Fibroblast of skin of right quadriceps (primary cell): ENCODE measurements around the gene ALPK3.
"Not testable (repeated sequence)": the region's sequence is repeated elsewhere in the genome, so short reads cannot be mapped to it uniquely, and the experiment has no call there.

ENCODE experiments used
- DNase-seq: peaks from one replicate; pipeline ENCODE4 v3.0.0-alpha.2; 2013

ALPK3 gene

GRCh38 chr15:84855136-84855535, 38.0 kb downstream of the ALPK3 start:
- no peak for DNase-seq

DNA sequence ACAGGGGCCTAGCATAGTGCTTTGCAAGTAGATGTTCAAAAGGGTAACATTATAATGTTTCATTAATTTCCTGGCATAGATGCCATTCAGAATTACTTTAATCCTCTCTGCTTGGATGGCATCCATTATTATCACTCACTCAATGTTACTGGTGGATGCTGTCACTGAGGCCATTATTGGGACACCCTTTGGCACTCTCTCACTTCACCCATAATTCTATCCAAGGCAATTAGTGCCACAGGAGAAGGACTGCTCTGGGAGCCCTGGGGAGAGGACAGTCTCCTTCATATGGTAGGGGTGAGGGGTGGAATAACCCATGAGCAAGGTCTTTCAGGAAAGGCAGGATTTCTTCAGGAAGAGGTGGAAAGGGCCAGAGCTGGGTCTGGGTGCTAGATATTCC, 38.6 kb downstream of the ALPK3 start:
- no peak for DNase-seq

DNA sequence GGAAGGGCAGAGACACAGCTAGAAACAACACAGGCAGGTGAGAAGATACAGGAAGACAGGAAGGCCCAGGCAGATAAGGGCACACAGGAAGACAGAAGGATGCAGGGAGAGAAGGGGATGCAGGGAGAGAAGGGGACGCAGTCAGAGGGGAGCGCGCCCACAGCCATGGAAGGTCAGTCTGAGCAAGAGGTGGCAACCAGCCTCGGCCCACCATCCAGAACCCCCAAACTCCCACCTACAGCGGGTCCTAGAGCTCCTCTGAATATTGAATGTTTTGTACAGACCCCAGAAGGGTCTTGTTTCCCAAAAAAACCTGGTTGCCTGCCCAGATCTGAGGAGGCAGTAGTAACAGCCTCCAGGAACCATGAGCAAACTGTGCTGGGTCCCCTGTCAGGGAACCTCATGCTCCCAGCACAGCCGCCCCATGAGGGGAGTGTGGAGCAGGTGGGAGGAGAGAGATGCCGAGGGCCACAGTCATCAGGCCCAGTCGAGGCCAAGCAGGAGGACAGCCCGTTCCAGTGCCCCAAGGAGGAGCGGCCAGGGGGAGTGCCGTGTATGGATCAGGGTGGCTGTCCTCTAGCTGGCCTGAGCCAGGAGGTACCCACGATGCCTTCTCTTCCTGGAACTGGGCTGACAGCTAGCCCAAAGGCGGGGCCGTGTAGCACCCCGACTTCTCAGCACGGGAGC, 39.7 kb downstream of the ALPK3 start:
- DNase-seq, result no peak

GRCh38 chr15:84857418-84858004, 40.4 kb downstream of the ALPK3 start:
- no peak for DNase-seq

DNA sequence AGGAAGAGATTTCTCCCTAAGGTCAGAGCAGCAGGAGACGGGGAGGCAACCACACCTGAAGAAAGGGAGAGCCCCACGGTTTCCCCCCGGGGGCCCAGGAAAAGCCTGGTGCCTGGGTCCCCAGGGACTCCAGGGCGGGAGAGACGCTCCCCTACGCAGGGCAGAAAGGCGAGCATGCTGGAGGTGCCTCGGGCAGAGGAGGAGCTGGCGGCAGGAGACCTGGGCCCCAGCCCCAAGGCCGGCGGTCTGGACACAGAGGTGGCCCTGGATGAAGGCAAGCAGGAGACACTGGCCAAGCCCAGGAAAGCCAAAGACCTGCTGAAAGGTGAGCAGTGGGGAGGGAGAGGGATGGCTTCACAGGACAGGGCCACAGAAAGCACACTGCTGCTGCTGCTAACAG, 41.1 kb downstream of the ALPK3 start:
- DNase-seq, result no peak

DNA sequence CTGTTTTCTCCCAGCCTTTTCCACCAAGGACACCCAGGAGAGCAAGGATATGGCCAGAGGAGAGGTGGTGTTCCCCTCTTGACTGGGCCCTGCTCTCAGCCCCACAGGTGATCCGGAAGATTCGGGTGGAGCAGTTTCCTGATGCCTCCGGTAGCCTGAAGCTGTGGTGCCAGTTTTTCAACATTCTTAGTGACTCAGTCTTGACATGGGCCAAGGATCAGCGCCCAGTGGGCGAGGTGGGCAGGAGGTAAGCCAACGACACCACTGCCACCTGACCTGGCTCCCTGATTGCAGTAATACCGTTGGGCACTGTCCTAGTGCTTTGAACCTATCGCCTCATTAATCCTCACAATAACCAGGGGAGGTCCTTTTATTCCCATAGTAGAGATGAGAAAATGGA, 42.0 kb downstream of the ALPK3 start:
- DNase-seq, result no peak

DNA sequence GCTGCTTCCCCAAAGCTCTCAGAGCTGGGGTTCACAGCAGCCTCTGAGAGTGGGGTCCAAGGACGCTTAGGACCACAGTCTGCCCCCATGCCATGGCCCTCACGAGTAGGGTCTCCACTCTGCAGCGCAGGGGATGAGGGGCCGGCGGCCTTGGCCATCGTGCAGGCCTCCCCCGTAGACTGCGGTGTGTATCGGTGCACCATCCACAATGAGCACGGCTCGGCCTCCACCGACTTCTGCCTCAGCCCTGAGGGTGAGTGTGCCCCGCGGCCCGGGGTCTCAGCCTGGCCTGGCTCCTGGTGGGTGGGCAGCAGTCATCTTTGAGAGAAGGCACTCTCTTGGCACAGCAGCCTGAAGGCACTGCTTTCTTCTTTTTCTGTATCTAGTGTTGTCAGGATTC, 42.5 kb downstream of the ALPK3 start:
- no peak for DNase-seq

- DNase-seq, result no peak
Measured at GRCh38 chr15:84861781-84862180, 44.6 kb downstream of the ALPK3 start.

DNA sequence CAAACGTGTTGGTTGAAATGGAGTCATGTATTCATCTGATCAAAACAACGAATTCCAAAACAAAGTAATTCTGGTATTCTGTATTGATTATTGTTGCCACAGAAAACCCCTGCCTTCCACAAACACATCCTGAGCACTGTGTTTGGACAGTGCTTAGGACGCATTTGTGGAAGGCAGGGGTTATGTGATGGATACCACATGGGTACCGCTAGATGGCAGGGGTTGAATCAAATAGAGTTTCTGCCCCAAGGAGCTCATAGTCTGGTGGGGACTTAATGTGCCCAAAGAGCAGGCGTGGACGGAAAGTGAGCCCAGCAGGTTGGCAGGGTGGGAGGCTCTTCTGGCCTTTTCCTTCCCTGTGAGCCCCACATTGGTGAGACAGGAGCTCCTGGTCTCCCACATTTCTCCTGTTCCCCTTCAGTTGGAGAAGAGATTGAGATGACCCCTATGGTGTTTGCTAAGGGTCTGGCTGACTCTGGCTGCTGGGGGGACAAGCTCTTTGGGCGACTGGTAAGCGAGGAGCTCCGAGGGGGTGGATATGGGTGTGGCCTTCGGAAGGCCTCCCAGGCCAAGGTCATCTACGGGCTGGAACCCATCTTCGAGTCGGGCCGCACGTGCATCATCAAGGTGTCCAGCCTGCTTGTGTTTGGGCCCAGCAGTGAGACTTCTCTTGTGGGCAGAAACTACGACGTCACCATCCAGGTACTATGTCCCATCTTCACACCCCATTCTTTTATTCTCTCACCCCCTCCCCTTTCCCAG, 45.2 kb downstream of the ALPK3 start:
- DNase-seq, result no peak

GRCh38 chr15:84863565-84864443, 46.6 kb downstream of the ALPK3 start:
- peak; percentile 8 for DNase-seq

- DNase-seq, result no peak
Measured at GRCh38 chr15:84864444-84864795, 47.3 kb downstream of the ALPK3 start.

DNA sequence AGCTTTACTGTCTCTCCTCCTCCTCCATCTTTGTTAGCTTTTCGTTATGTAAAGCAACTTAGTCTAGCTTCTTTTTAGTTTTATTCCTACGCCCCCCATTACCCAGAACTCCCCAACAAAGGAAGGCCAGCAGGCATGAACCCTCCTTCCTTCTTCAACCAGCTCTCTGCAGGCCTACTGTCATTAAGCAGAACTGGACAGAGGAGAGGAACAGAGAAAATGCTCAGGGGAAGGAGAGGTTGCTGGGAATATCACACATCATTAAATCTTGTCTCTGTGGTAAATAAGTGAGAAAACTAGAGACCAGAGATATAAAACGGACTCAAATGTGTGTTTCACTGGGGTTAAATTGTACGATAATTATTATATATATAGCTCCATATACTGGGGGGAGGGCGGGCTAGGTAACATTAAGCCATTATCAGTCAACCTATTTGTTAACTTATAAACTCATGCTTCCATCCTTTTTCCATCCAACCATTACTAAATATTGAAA, 48.0 kb downstream of the ALPK3 start:
- no peak for DNase-seq

DNA sequence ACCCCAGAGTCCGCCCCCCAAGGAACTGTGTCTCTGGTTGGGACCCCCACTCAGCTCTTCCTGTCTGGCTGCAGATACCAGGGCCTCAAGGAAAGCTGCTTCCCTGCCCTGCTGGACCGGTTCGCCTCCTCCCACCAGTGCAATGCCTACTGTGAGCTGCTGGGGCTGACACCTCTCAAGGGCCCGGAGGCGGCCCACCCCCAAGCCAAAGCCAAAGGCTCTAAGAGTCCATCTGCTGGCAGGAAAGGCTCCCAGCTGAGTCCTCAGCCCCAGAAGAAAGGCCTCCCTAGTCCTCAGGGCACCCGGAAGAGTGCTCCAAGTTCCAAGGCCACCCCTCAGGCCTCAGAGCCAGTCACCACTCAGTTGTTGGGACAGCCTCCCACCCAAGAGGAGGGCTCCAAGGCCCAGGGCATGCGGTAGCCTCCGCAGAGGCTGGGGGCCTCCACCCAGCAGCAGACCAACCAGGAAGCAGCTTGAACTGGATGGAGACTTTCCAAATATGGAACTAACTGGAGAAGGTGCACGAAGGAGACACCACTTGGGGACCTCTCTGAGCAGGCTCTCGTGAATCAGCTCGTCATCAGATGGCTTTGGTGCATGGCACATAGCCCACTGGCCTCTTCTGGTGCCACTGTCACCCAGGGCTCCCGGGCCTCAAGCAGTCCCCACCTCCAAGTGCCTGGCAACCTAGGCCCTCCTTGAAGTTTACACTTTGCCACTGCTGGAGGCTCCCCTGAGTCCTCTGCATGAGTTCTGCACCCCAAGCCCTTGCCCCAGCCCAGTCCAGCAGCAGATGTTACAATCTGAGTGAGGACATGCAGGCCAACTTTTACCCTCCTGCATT, 51.1 kb downstream of the ALPK3 start:
- DNase-seq, result no peak

DNA sequence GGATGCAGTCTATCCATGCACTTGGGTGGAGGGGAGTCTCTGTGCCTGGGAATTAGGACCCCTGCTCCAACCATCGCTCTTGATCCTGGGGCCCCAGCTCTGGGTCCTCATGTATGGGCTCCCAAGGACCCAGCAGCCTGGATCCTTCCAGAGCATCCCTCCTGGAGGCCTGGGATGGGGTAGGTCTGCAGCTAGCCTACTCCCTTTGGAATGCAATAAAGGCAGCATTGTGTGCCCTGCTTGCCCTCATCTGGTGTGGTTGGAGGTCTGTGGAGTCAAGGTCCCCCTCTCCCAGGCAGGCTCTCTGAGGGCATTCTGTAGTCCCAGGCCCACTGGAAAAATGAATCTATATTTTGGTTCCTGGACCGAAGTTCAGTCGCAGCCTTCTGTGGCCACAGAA, 52.4 kb downstream of the ALPK3 start:
- DNase-seq, result no peak

DNA sequence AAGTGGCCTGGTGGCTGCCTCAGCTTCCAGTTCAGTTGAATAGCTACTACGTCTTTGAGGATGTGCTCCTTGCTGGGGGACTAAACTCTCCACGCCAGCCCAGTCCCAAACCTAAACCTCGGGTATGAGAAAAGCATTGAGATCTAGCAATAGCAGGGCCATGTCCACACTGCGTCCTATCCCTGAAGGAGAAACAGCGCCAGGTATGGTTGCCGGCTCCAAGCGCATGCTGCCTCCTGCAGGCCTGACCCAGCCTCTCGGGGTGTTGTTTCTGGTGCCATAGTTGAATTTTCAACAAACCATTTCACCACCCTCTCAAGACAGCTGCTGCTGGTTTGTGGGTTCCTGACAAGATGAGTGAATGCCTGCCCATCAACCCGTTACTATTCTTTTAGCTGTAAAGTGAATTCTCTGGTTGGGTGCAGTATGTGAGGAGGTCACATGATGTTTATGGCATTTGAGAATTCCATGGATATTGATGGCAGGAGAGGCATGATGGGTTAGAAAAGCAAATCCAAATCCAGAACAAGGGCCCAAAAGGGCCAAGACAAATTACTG, 54.4 kb downstream of the ALPK3 start:
- DNase-seq, result no peak

DNA sequence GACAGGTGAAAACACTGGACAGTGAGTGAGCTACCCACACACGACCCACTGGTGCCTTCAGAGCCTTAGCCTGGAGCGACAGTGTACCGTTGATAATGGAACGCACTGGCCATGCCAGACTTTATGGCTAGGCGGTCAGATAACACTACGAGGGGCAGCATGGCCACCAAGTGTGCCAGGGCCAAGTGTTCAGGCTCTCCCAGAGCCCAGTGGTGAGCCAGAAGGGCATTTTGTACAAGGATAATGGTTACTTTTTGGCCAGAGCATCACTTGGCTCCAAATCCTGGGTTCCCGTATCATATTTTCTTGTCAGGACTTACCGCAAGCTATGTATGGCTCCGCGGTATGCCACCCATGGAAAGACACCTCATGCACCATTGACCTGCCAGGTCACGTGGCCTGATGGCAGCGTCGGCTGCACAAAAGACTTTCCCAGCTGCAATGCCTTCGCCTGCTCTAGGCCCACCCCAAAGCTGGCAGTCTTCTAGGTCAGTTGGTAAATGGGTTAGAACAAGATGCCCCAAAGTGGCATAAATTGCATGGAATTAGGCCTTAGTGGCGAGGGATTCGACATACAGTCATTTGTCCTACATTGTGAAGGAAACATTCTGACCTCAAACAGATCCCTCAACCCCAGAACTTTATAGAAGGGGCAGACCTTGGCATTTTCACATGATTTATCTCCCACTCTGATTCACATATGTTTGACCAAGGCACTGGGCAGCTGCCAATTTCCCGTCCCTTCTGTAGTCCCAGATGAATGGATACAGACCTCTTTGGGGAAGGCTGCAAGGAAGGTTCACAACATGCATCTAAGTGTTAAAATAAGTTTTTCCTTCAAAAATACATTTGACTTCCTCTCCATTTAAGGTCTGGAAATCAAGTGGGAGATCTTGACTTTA, 55.1 kb downstream of the ALPK3 start:
- no peak for DNase-seq

- DNase-seq, result no peak
Measured at GRCh38 chr15:84873997-84874396, 56.8 kb downstream of the ALPK3 start.

- no peak for DNase-seq
Measured at GRCh38 chr15:84874981-84875699, 58.0 kb downstream of the ALPK3 start.

GRCh38 chr15:84876269-84876668, 59.1 kb downstream of the ALPK3 start:
- DNase-seq, result no peak

DNA sequence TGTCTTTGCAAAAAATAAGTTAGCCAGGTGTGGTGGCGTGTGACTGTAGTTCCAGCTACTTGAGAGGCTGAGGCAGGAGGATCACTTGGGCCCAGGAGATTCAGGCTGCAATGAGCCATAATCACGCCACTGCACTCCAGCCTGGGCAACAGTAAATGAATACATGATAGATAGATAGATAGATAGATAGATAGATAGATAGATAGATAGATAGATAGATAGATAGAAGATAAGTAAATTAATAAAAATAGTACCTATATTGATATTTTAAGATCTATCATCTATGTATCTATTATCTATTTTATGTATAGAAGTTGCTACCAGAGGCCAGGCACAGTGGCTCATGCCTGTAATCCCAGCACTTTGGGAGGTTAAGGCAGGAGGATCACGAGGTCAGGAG, 60.5 kb downstream of the ALPK3 start:
- DNase-seq, result not testable (repeated sequence)
